ENCODE results near the gene MBTPS2. TPM values are rescaled to one million over a fixed set of nuclear protein-coding genes. Genes with fewer than 3 reads are reported as not detected.

MBTPS2 gene
- total and polyA plus RNA-seq, 9 of the 15 experiments (the other 6 are each of a cell fraction or from before 2014, with no cell fraction given), result 2.3 to 18.7 (median 4.0) TPM

GRCh38 chrX:21839334-21840192 lies at the start of gene MBTPS2 (continued):
- TF ChIP-seq ZBTB12 (CRISPR knock-in tag; IDR thresholded peaks at IDR 0.05) (no peak), ARID1B (IDR thresholded peaks at IDR 0.05) (no peak), ZNF324 (CRISPR knock-in tag; IDR thresholded peaks at IDR 0.05) (no peak), NR2C1 (IDR thresholded peaks at IDR 0.05) (peak; percentile 36; the same call in 1 of the 2 replicates), NR2C1 (tag; IDR thresholded peaks at IDR 0.05) (peak; percentile 52; the same call in 1 of the 2 replicates), XRCC4 (IDR thresholded peaks at IDR 0.05; ENCODE audit: extremely low read depth, insufficient read depth, insufficient read length) (no peak), CREM (IDR thresholded peaks at IDR 0.05; ENCODE audit: low read depth) (0 out of 2 replicates have a peak, but pooled peaks have one; percentile 19), POLR2B (IDR thresholded peaks at IDR 0.05; ENCODE audit: low read depth, partially characterized antibody) (peak; percentile 59), CHD2 (IDR thresholded peaks at IDR 0.05; ENCODE audit: low read depth, low read length) (peak; percentile 13; the same call in 1 of the 2 replicates), ZFP1 (CRISPR knock-in tag; IDR thresholded peaks at IDR 0.05) (no peak), USF2 (CRISPR knock-in tag; IDR thresholded peaks at IDR 0.05) (no peak), MLLT1 (IDR thresholded peaks at IDR 0.05) (no peak), ZMIZ1 (IDR thresholded peaks at IDR 0.05; ENCODE audit: low read depth in 2 of 2, low read length in 2 of 2) (0 out of 4 replicates have a peak, but pooled peaks of 1 of the 2 experiments have one; percentile 19), ZNF778 (CRISPR knock-in tag; IDR thresholded peaks at IDR 0.05) (no peak), SUPT5H (IDR thresholded peaks at IDR 0.05) (peak; percentile 85), ZNF282 (CRISPR knock-in tag; IDR thresholded peaks at IDR 0.05) (0 out of 2 replicates have a peak, but pooled peaks have one; percentile 49), STAG1 (CRISPR knock-in tag; IDR thresholded peaks at IDR 0.05; ENCODE audit: borderline replicate concordance) (no peak), ILK (tag; IDR thresholded peaks at IDR 0.05; ENCODE audit: borderline replicate concordance, low read depth) (no peak), ZNF354B (CRISPR knock-in tag; IDR thresholded peaks at IDR 0.05) (no peak), ARHGAP35 (IDR thresholded peaks at IDR 0.05; ENCODE audit: partially characterized antibody) (no peak)

Data from K562 (cell line).